ENCODE measurements around the gene FBXW11.
"Not testable (repeated sequence)": the region's sequence is repeated elsewhere in the genome, so short reads cannot be mapped to it uniquely, and the experiment has no call there.

FBXW11 gene

DNA sequence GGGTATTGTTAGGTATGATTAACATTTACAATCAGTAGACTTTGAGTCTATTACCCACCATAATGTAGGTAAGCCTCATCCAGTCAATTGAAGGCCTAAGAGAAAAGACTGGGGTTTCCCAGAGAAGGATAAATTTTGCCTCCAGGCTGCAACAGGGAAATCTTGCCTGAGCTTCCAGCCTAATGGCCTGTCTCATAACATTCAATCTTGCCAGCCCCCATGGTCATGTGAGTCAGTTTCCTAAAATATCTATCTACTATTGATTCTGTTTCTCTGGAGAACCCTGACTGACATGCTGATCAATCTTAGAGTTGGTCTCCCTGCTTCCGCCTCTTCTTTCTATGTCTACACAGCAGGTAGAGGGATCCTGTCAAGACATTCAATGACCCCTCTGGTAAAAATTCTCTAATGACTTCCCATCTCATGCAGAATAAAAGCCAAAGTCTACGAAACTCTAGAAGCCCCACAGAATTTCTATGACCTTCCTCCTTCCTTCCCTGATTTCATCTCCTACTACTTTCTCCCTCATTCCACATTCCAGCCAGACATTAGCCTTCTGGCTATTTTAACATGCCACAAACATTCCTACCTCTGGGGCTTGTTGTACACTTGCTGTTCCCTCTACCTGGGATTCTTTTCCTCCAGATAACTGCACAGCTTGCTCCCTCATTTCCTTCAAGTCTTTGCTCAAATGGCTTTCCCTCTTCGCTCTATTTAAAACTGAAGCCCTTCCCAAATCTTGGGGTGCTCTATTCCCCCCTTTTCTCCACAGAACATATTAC is 60.2 kb downstream of the FBXW11 start:
- TF ChIP-seq TAF1 (IDR thresholded peaks at IDR 0.05; ENCODE audit: borderline replicate concordance, low read depth, low read length) (no peak), POLR2A (IDR thresholded peaks at IDR 0.05; ENCODE audit: low read depth, low read length) (no peak), POLR2AphosphoS5 (IDR thresholded peaks at IDR 0.05; ENCODE audit: low read depth, low read length) (no peak)
- FAIRE-seq (no peak), DNase-seq (ENCODE audit: insufficient read length) (no peak)

DNA sequence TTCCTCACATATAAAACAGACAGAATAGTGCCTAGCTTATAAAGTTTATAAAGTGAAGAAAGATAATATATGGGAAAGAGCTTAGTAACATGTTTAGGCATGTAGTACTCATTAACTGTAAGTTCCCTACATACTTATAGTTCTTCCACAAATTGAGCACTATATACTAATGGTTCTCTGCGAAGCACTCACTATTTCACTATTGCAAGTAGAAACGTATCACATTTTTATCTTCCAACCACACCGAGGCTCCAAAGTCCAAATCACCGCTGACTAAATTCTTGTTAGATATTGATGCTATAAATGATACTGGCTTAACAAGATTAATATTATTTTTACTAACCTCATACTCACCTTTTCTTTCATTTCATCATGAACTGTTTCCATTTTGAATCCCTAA is 61.0 kb downstream of the FBXW11 start:
- FAIRE-seq (no peak), DNase-seq (ENCODE audit: insufficient read length) (no peak)
- TF ChIP-seq POLR2A (IDR thresholded peaks at IDR 0.05; ENCODE audit: low read depth, low read length) (no peak), TAF1 (IDR thresholded peaks at IDR 0.05; ENCODE audit: borderline replicate concordance, low read depth, low read length) (no peak), POLR2AphosphoS5 (IDR thresholded peaks at IDR 0.05; ENCODE audit: low read depth, low read length) (no peak)

DNA sequence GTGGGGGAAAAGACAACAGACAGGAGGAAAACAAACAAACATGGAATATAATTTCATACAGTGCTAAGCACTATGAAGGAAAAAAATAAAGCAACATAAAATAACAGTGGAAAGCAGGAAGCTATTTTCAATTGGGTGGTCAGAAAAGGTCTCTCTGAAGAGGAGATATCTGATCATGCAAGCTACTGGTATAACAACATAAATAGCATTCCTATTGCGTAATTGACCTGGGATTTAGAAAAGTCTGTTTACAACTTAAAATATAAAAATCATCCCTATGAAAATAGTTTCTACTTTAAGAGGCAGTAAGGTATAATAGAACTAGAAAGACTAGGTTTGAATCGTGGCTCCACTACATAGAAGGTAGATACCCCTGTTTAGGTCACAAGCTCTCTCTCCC is 61.4 kb downstream of the FBXW11 start:
- DNase-seq (ENCODE audit: insufficient read length) (no peak), FAIRE-seq (no peak)
- TF ChIP-seq POLR2AphosphoS5 (IDR thresholded peaks at IDR 0.05; ENCODE audit: low read depth, low read length) (no peak), POLR2A (IDR thresholded peaks at IDR 0.05; ENCODE audit: low read depth, low read length) (no peak), TAF1 (IDR thresholded peaks at IDR 0.05; ENCODE audit: borderline replicate concordance, low read depth, low read length) (no peak)

DNA sequence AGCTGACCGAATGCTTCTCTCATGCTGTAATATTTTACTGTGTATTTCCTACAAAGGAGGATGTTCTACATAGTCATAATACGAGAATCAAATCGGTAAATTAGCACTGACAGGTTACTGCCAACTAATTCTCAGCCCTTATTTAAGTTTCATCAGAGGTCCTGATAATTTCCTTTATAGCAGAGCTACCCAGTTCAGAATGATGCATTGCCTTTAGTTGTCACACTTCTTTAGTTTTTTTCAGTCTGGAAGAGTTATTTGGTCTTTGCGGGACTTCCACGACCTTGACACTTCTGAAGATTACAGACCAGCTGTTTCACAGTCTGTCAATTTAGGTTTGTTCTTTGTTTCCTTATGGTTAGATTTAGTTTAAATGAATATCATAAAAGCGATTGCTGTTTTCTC is 64.3 kb downstream of the FBXW11 start:
- not testable (repeated sequence) for FAIRE-seq; DNase-seq (ENCODE audit: insufficient read length)

DNA sequence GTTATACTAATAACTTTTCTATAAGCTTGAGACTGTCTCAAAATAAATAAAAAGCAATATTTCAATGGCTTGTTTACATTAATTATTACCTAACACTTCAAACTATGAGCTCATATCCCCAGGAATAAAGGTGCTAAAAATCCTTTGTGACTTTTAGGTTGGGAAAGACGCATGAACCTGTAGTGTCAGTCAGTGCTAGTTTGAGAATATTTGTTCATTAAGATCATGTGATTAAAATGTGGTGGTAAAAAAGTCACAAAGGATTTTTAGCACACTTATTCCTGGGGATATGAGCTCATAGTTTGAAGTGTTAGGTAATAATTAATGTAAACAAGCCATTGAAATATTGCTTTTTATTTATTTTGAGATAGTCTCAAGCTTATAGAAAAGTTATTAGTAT is 64.8 kb downstream of the FBXW11 start:
- not testable (repeated sequence) for FAIRE-seq; DNase-seq (ENCODE audit: insufficient read length)

- DNase-seq (ENCODE audit: insufficient read length) = not testable (repeated sequence)
- peak; percentile 99 for FAIRE-seq
Observed at GRCh38 chr5:171941275-171941674, 65.2 kb downstream of the FBXW11 start.

GRCh38 chr5:171939951-171940350 is 66.5 kb downstream of the FBXW11 start:
- no peak for TF ChIP-seq POLR2A (IDR thresholded peaks at IDR 0.05; ENCODE audit: low read depth, low read length)
- DNase-seq (ENCODE audit: insufficient read length) = no peak
- FAIRE-seq = no peak

DNA sequence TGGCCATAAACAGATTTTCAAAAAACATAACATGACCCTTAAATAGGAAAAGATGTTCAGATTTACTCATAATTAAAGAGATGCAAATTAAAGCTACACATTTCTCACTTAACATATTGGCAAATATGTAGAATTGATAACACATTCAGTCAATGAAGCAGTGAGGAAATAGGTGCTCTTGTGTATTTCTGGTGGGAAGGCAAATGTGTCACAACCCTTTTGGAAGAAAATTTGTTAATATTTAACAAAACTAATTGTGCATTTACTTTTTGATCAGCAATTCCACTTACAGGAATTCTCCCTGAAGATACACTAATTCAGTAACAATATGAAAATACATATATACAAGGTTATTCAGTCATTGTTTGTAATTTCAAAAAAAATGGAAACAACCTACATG is 68.1 kb downstream of the FBXW11 start:
- TF ChIP-seq POLR2A (IDR thresholded peaks at IDR 0.05; ENCODE audit: low read depth, low read length) (no peak), TAF1 (IDR thresholded peaks at IDR 0.05; ENCODE audit: borderline replicate concordance, low read depth, low read length) (no peak), POLR2AphosphoS5 (IDR thresholded peaks at IDR 0.05; ENCODE audit: low read depth, low read length) (no peak)
- FAIRE-seq (no peak), DNase-seq (ENCODE audit: insufficient read length) (no peak)

DNA sequence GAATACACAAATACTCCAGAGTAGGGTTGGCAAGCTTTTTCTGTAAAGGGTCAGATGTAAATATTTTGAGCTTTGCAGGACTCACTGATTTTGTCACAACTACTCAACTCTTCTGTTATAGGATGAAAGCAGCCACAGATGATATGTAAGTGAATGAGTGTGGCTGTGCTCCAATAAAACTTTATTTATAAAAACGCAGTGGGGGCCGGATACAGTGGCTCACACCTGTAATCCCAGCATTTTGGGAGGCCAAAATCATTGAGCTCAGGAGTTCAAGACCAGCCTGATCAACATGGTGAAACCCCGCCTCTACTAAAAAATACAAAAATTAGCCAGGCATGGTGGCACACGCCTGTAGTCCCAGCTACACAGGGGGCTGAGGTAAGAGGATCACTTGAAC is 69.1 kb downstream of the FBXW11 start:
- no peak for FAIRE-seq

GRCh38 chr5:171934586-171934985 is 71.9 kb downstream of the FBXW11 start:
- FAIRE-seq = no peak
- TF ChIP-seq TAF1 (IDR thresholded peaks at IDR 0.05; ENCODE audit: borderline replicate concordance, low read depth, low read length) (no peak), POLR2AphosphoS5 (IDR thresholded peaks at IDR 0.05; ENCODE audit: low read depth, low read length) (no peak), POLR2A (IDR thresholded peaks at IDR 0.05; ENCODE audit: low read depth, low read length) (no peak)
- DNase-seq (ENCODE audit: insufficient read length) = no peak

More for the DNA sequence above, 69.1 kb downstream of the FBXW11 start:
- TF ChIP-seq TAF1 (IDR thresholded peaks at IDR 0.05; ENCODE audit: borderline replicate concordance, low read depth, low read length) = no peak
- no peak for DNase-seq (ENCODE audit: insufficient read length)

- FAIRE-seq (peak; percentile 50), DNase-seq (ENCODE audit: insufficient read length) (no peak)
- TF ChIP-seq TAF1 (IDR thresholded peaks at IDR 0.05; ENCODE audit: borderline replicate concordance, low read depth, low read length) (no peak), POLR2A (IDR thresholded peaks at IDR 0.05; ENCODE audit: low read depth, low read length) (no peak), POLR2AphosphoS5 (IDR thresholded peaks at IDR 0.05; ENCODE audit: low read depth, low read length) (no peak)
Observed at GRCh38 chr5:171931163-171931562, 75.3 kb downstream of the FBXW11 start.

DNA sequence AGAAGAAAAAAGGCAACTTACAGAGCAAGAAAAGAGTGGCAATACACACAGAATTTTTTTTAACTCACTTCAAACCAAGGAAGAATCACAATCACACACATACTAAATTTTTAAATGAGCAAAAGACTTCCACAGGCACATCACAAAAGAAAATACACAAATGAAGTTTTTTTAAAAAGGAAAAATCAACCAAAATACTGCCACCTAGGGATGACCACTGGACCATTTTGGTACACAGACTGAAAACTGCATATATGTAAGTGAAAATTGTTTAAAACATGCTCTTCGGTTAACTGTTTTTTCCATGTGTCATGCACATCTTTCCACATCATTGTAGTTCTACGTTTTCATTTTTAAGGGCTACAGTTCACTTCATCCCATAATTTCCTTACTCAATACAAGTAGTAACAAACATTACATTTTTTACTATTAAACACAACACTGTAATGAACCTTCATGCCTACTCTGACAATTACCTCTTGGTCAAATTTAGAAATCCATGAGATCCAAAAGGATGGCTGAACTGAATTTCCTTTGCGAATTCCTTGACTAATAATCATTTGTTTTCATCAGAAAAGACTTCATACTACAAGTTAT is 79.0 kb downstream of the FBXW11 start:
- TF ChIP-seq TAF1 (IDR thresholded peaks at IDR 0.05; ENCODE audit: borderline replicate concordance, low read depth, low read length) (no peak), POLR2AphosphoS5 (IDR thresholded peaks at IDR 0.05; ENCODE audit: low read depth, low read length) (no peak), POLR2A (IDR thresholded peaks at IDR 0.05; ENCODE audit: low read depth, low read length) (no peak)
- DNase-seq (ENCODE audit: insufficient read length) (no peak), FAIRE-seq (no peak)

- DNase-seq (ENCODE audit: insufficient read length) (no peak), FAIRE-seq (peak; percentile 42)
- TF ChIP-seq POLR2A (IDR thresholded peaks at IDR 0.05; ENCODE audit: low read depth, low read length) (no peak), TAF1 (IDR thresholded peaks at IDR 0.05; ENCODE audit: borderline replicate concordance, low read depth, low read length) (no peak), POLR2AphosphoS5 (IDR thresholded peaks at IDR 0.05; ENCODE audit: low read depth, low read length) (no peak)
Observed at GRCh38 chr5:171926311-171926710, 80.1 kb downstream of the FBXW11 start.

Measured in GM12892 (cell line).